Measurements from ENCODE around the gene RAI2.
A peak's percentile ranks its signal among the peaks of the same experiment; 100 is the strongest.
"Not testable (repeated sequence)": the region's sequence is repeated elsewhere in the genome, so short reads cannot be mapped to it uniquely, and the experiment has no call there.

The RAI2 gene

DNA sequence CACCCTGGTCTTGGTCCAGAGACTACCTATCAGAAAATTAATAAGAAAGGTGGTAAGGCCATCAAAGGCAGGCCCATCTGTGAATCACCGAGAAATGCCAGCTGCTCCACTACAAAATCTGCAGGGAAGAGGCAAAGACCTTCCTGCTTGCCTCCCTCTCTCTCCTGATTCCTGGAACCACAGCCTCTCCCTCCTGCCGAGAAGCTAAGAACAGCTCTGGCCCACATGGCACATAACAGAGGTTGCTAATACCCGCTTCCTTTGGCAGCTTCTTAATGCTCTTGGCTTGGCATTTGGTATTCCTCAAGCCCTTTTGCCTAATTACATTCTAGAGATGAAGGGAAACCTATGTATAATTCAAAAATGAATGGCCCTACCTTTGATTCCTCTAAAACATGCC lies 32.9 kb downstream of the RAI2 start:
- no peak for DNase-seq (ENCODE audit: low spot score)

DNA sequence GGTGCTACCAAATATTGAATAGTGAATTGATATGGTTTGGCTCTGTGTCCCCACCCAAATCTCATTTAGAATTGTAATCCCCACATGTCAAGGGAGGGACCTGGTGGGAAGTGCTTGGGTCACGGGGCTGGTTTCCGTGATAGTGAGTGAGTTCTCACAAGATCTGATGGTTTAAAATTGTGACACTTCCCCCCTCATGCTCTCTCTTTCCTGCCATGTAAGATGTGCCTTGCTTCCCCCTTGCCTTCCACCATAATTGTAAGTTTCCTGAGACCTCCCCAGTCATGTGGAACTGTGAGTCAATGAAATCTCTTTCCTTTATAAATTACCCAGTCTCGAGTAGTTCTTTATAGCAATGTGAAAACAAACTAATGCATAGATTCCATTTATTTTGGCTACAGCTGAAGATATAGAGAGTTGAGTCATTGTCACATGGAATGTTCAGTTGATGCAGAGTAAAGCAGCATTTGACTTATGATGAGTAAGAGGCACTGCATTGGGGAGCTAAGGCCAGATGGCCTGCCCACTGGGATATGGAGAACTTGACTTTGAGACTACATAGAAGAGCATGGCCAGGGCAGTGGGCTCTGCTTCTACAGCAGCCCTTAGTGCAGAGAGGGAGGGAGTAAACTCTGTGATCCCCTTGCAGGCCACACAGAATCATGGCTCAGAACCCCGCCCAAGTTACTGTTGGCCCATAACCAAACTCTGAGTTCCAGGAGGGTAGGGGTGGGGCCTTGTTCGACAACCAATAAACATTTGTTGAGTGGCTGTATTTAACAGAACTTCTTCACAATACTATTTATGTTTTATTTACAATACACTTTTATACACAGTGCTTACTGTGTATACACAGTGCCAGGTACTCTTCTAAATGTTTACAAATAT lies 34.2 kb downstream of the RAI2 start:
- DNase-seq (ENCODE audit: low spot score), result no peak

DNA sequence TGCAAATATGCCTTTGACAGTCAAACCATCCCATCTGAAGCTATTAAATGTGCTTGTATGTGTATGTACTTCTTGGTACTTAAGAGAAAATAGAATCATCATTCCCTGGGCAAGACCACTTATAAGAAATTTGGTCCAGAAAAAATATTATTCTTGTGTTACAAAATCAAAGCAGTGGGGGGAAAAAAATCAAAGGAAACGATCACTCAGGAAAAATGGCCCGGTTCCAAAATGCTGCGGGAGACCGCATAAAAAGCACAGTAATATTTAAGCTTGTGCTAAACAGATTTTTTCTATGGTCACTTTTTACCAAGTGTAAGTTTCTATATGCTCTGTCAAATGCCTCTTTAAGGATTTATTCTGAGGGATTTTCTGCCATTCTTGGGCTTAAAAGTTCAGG lies 36.1 kb downstream of the RAI2 start:
- DNase-seq (ENCODE audit: low spot score), result no peak

GRCh38 chrX:17822351-17822750 lies 38.7 kb downstream of the RAI2 start:
- no peak for DNase-seq (ENCODE audit: low spot score)

DNA sequence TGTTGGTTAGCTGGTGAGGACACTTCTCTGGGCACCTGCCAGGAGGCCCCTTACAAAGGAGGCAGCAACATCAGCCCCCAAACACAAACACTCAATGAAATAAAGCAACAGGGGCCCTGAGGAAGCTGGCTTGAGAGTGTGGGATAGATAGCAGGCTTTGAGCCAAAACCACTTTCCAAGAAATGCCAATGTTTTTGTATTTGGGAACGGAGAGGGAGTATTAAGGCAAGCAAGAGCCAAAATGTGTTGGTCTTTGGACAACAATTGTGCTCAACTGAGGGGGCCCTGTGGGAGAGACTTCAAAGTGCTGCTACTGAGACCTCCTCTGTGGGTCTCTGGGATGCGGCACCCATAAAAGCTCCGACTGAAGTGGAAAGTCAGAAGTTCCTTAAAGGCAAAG lies 41.0 kb downstream of the RAI2 start:
- DNase-seq (ENCODE audit: low spot score), result no peak

- DNase-seq (ENCODE audit: low spot score), result no peak
Measured at GRCh38 chrX:17818726-17819125, 42.4 kb downstream of the RAI2 start.

- DNase-seq (ENCODE audit: low spot score), result no peak
Measured at GRCh38 chrX:17817251-17817650, 43.8 kb downstream of the RAI2 start.

GRCh38 chrX:17814557-17814956 lies 46.5 kb downstream of the RAI2 start:
- DNase-seq (ENCODE audit: low spot score), result peak; percentile 59

- DNase-seq (ENCODE audit: low spot score), result no peak
Measured at GRCh38 chrX:17814059-17814458, 47.0 kb downstream of the RAI2 start.

- DNase-seq (ENCODE audit: low spot score), result no peak
Measured at GRCh38 chrX:17813277-17813676, 47.8 kb downstream of the RAI2 start.

DNA sequence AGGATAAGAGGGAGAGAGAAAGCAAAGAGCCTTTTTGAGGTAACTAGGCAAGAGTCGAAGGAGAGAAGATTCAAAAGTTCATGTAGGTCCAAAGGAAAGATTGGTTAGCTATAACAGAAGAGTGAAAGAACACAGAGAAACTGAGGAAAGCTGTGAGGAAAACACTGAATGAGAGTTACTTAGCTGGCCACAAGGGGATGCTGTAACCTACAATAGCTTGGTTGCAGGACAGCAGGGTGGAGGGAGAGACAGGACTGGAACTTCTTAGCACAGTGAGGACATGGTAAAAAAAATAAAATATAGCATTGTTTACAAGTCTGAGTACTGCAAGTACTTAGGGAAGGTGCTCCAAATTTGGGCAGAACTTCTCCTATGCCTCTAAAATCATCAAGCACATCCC lies 48.3 kb downstream of the RAI2 start:
- peak; percentile 16 for DNase-seq (ENCODE audit: low spot score)

DNA sequence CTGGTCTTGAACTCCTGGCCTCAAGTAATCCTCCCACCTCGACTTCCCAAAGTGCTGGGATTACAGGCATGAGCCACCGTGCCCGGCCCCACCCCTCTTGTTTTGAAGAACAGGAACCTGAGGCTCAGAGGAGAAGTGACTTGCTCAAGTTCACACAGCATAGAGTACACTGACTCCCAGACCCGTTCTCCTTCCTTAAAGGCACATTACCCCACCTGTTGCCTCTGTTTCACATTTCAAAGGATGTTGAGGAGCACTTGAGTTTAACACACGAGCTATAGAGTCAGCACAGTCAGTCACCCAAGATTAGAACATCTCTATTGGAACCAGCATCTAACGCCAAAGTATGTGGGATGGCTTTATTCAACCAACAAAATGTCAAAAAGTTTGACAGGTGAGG lies 51.1 kb downstream of the RAI2 start:
- no peak for DNase-seq (ENCODE audit: low spot score)

GRCh38 chrX:17809273-17809672 lies 51.8 kb downstream of the RAI2 start:
- no peak for DNase-seq (ENCODE audit: low spot score)

GRCh38 chrX:17805120-17805519 lies 56.0 kb downstream of the RAI2 start:
- no peak for DNase-seq (ENCODE audit: low spot score)

DNA sequence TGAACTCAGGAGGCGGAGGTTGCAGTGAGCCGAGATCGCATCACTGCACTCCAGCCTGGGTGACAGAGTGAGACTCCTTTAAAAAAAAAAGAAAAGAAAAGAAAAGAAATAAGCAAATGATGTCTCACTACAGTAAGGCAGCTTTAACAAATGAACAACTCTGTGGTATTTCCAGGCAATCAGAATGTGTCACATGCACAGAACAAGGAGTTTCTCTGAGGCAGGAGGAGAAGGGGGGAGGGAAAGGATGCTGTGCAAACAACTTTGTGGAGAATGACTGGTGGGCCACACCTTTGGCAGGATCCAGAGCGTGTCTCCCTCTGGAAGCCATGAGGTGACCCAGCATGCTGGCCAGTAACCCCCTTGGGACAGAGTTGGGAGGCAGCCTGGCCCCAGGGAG lies 57.6 kb downstream of the RAI2 start:
- DNase-seq (ENCODE audit: low spot score), result peak; percentile 84

DNA sequence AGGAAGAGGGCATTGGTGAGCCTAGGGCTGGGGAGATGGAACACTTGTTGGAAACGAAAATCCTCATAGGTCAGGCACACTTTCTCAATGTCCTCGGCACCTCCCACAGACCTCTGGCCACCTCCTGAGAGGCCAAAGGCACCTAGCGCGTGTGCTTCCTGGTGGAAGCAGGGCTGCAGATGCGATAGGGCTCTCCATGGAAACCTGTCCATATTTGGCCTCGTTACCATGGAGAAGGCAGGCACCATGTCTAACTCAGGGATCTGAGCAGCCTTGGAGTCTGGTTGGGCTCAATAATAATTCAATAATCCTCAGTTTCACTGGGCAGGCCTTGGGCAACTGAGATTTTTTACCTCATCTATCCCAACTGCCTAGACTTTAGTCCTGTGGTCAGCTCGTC lies 58.3 kb downstream of the RAI2 start:
- DNase-seq (ENCODE audit: low spot score), result peak; percentile 17

- DNase-seq (ENCODE audit: low spot score), result no peak
Measured at GRCh38 chrX:17801431-17801830, 59.7 kb downstream of the RAI2 start.

DNA sequence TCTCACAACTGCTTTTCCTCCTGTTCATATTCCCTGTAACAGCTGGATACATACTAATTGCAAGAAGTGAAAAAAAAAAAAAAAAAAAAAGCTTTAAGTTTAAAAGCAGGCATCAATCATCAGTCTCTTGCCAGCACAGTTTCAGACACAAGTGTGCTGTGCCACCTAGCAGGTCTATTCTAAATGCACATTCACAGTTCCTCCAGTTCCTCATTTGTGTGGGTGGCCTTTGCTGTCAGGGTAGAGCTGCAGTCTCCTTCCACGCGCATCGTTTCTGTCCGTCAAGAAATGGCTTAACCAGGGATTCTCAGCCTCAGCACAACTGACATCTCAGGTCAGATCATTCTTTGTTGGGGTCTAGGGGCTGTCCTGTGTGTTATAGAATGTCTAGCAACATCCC lies 62.2 kb downstream of the RAI2 start:
- no peak for DNase-seq (ENCODE audit: low spot score)

DNA sequence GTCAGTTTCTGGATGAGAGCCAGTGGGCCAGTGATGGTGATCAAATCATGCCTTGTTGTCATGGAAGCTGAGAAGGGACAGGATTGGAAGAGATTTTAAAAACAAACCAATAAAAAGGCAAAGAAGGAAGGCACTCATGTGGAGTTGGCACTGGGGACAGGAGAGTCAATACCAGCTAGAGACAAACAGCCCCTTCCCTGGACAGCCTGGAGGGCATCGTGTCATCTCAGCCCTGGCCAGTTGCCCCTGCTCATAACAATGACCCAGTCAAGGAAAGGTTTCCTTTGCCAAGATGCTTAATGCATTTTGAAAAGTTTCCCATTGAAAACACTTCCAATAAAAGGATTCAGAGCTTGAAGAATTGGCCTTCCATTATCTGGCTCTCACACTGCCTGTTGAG lies 68.3 kb downstream of the RAI2 start:
- no peak for DNase-seq (ENCODE audit: low spot score)

DNA sequence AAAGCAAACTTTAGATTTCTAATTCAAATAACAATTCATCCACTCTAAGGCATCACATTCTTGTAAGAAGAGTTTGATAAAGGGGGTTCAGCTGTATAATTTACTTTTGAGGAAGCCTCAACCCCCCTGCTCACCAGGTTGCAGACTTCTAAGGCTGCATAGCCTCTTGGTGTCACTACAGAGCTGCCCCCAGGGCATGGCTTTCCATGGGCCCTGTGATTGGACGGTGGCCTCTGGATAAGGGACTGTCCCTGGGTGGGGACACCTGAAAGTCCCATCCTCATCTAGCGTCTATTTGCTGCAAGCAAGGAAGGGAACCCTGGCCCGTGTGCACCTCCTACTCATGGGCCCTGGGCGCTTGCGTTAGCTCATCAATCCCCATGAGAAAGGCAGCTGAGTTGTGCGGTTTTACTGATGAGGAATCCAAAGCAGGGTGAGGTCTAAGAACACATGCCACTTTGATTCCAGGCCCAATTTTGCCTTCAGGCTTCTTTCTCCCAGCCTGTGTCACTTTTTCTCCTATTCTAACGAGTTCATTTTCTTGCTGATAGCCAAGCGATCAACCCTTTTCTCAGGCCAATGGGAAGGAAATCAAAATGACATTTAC lies 72.0 kb downstream of the RAI2 start:
- no peak for DNase-seq (ENCODE audit: low spot score)

DNA sequence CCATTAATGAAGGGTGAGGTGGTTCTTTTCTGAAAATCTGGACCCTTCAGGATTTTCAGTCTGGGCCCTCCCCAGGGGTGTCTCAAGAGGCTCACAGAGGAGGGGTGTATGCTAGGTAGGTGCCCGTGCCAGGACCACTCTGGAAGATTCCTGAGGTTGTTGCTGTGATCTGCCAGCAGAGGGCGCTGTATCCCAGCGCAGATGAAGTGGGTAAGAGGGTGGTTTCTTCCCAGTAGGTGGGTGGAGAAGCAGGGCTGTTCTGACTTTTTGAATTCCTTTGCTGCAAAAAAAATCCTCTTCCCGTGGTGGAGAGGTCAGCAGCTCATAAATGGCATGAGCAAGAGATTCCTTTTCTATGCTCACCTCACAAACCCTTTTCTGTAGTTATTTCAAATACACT lies 72.7 kb downstream of the RAI2 start:
- peak; percentile 53 for DNase-seq (ENCODE audit: low spot score)

- no peak for DNase-seq (ENCODE audit: low spot score)
Measured at GRCh38 chrX:17787557-17787956, 73.5 kb downstream of the RAI2 start.

DNA sequence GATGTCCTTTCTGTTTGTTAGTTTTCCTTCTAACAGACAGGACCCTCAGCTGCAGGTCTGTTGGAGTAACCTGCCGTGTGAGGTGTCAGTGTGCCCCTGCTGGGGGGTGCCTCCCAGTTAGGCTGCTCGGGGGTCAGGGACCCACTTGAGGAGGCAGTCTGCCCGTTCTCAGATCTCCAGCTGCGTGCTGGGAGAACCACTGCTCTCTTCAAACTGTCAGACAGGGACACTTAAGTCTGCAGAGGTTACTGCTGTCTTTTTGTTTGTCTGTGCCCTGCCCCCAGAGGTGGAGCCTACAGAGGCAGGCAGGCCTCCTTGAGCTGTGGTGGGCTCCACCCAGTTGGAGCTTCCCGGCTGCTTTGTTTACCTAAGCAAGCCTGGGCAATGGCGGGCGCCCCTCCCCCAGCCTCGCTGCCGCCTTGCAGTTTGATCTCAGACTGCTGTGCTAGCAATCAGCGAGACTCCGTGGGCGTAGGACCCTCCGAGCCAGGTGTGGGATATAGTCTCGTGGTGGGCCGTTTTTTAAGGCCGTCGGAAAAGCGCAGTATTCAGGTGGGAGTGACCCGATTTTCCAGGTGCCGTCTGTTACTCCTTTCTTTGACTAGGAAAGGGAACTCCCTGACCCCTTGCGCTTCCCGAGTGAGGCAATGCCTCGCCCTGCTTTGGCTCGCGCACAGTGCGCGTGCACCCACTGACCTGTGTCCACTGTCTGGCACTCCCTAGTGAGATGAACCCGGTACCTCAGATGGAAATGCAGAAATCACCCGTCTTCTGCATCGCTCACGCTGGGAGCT lies 74.3 kb downstream of the RAI2 start:
- not testable (repeated sequence) for DNase-seq (ENCODE audit: low spot score)
